Omental fat pad (tissue), 4 donors: ENCODE results near the gene DKC1. TPM values are rescaled to one million over a fixed set of nuclear protein-coding genes. Genes with fewer than 3 reads are reported as not detected.

ENCODE experiments used
- ATAC-seq: fragments of 150-250 bp; one replicate; pipeline ENCODE4 v1.9.1; 2016; ENCODE audit warnings: mild to moderate bottlenecking, moderate library complexity; ENCODE audit not compliant: low FRiP score
- DNase-seq: peaks from one replicate; pipeline ENCODE4 v3.0.0-alpha.2; 2019; ENCODE audit warnings: low spot score
- CTCF ChIP-seq, 3 donors: fragments of 450-650 bp; IDR thresholded peaks; one replicate each; pipeline ENCODE4 v1.5.1; 2016 to 2017; ENCODE audit warnings: antibody characterized with exemption in 3 of 3, mild to moderate bottlenecking in 3 of 3, moderate library complexity in 2 of 3
- total RNA-seq, 4 donors: library from RNA; depleted of rRNA; stranded (reverse); fragments of >200 nt; gene quantifications; one replicate each; pipeline ENCODE4 v1.1.0, GENCODE V29; 2016

The DKC1 gene
- total RNA-seq, 4 donors from 2014 or later, result 29.8 to 125 (median 35.9) TPM

- DNase-seq (no peak), ATAC-seq (no peak)
- TF ChIP-seq CTCF (IDR thresholded peaks at IDR 0.05), result no peak
Measured at GRCh38 chrX:154749856-154750255, 12.8 kb upstream of the DKC1 start.

- no peak for TF ChIP-seq CTCF (IDR thresholded peaks at IDR 0.05)
- ATAC-seq (peak; percentile 61), DNase-seq (no peak)
Measured at GRCh38 chrX:154750301-154751202, 12.1 kb upstream of the DKC1 start, which contains the start of gene GAB3. Gene GAB3, minus strand, starts transcription at chrX:154751077. Its CDS starts 52 bp downstream, at chrX:154751025.

GRCh38 chrX:154751203-154751668 is 11.4 kb upstream of the DKC1 start:
- DNase-seq (no peak), ATAC-seq (no peak)
- TF ChIP-seq CTCF (IDR thresholded peaks at IDR 0.05), result no peak

GRCh38 chrX:154751669-154752271 is 10.9 kb upstream of the DKC1 start:
- DNase-seq, result no peak
- ATAC-seq, result no peak
- no peak for TF ChIP-seq CTCF (IDR thresholded peaks at IDR 0.05)

DNA sequence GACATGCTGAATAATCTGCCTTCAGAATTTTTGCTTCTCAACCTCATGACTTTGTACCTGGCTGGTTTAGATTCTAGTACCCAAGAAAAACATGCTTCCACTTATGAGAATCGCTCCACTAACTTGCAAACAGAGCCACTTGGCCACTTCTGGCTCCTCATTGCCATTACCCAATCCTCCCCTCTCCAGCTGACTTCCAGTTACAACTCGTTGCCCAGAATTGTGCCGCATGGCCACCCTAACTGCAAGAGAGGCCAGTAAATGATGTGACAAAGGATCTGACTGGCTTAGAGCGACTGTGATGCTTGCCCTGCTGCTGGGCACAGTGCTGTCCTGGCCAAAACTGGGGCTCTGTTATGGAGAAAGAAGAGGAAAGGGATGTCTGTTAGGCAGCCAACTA is 4.0 kb upstream of the DKC1 start:
- DNase-seq (no peak), ATAC-seq (no peak)
- TF ChIP-seq CTCF (IDR thresholded peaks at IDR 0.05), result no peak

GRCh38 chrX:154761977-154762536 is 607 bp upstream of the DKC1 start:
- TF ChIP-seq CTCF (IDR thresholded peaks at IDR 0.05), result no peak
- DNase-seq (no peak), ATAC-seq (no peak)
